ENCODE results near the gene CRIM1. TPM values are rescaled to one million over a fixed set of nuclear protein-coding genes. Genes with fewer than 3 reads are reported as not detected.

Gene CRIM1
- total RNA-seq, 2 donors from 2014 or later, result 217 to 465 TPM

DNA sequence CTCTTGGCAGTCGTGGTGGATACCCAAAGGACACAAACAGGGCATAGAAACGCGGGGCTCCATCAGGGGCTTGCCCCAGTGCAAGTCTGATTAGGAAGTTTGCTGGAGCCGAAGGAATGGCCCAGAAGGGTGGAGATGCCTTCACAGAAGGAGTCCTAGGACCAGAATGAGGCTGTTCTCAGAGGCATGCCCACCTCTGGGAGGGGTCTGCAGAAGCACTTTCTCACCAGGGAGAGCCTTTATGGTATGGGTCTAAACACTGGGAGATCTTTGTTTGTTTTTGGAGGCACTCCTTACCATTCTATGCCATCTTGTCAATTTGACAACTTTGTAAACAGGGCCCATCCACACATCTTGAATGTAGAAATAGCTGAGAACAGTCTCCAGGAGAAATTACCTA, 75.0 kb downstream of the CRIM1 start:
- Histone ChIP-seq H3K27me3 (replicated peaks; ENCODE audit: insufficient read depth) (no peaks in the 10 kb centered on the region), H3K4me1 (ENCODE audit: control insufficient read depth in 1 of 2, low read depth in 2 of 2) (peaks cover 52 to 93% of the 10 kb centered on the region in 2 donors), H3K9me3 (no peaks in the 10 kb centered on the region), H3K36me3 (no peaks in the 10 kb centered on the region), H3K4me3 (peak overlapping the region; percentile 29), H3K27ac (peak overlapping the region; percentile 72 to 83)
- DNase-seq (ENCODE audit: low spot score), result no peak
- ATAC-seq (ENCODE audit: insufficient number of reproducible peaks, low FRiP score, low read depth), result no peak
- TF ChIP-seq, protein P1, sequence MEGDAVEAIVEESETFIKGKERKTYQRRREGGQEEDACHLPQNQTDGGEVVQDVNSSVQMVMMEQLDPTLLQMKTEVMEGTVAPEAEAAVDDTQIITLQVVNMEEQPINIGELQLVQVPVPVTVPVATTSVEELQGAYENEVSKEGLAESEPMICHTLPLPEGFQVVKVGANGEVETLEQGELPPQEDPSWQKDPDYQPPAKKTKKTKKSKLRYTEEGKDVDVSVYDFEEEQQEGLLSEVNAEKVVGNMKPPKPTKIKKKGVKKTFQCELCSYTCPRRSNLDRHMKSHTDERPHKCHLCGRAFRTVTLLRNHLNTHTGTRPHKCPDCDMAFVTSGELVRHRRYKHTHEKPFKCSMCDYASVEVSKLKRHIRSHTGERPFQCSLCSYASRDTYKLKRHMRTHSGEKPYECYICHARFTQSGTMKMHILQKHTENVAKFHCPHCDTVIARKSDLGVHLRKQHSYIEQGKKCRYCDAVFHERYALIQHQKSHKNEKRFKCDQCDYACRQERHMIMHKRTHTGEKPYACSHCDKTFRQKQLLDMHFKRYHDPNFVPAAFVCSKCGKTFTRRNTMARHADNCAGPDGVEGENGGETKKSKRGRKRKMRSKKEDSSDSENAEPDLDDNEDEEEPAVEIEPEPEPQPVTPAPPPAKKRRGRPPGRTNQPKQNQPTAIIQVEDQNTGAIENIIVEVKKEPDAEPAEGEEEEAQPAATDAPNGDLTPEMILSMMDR (IDR thresholded peaks at IDR 0.05), result no peak

DNA sequence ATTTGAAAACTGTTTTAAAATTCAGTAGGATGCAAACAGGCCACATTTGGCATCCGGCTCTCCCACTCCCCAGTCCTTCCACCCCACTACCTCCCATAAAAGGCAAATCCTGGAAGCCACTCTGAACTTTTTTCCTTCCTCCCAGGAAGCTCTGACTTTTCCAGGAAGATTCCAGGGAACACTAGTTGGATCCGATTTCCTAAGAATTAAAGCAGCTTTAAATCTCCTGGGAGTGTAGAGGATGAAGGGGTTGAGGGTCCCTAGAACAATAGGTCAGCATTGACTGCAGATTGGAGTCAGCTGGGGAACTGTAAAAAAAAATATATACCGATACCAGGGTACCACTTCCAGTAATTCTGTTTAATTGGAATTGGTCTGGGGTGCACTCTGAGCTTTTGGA, 76.9 kb downstream of the CRIM1 start:
- Histone ChIP-seq H3K27me3 (replicated peaks; ENCODE audit: insufficient read depth) (no peaks in the 10 kb centered on the region), H3K36me3 (no peaks in the 10 kb centered on the region), H3K4me1 (ENCODE audit: control insufficient read depth in 1 of 2, low read depth in 2 of 2) (peaks cover 47 to 87% of the 10 kb centered on the region in 2 donors), H3K27ac (peak overlapping the region; percentile 73 to 83), H3K9me3 (no peaks in the 10 kb centered on the region), H3K4me3 (no peak overlapping the region)
- TF ChIP-seq, protein P1 (IDR thresholded peaks at IDR 0.05), result no peak
- ATAC-seq (ENCODE audit: insufficient number of reproducible peaks, low FRiP score, low read depth), result no peak
- no peak for DNase-seq (ENCODE audit: low spot score)

DNA sequence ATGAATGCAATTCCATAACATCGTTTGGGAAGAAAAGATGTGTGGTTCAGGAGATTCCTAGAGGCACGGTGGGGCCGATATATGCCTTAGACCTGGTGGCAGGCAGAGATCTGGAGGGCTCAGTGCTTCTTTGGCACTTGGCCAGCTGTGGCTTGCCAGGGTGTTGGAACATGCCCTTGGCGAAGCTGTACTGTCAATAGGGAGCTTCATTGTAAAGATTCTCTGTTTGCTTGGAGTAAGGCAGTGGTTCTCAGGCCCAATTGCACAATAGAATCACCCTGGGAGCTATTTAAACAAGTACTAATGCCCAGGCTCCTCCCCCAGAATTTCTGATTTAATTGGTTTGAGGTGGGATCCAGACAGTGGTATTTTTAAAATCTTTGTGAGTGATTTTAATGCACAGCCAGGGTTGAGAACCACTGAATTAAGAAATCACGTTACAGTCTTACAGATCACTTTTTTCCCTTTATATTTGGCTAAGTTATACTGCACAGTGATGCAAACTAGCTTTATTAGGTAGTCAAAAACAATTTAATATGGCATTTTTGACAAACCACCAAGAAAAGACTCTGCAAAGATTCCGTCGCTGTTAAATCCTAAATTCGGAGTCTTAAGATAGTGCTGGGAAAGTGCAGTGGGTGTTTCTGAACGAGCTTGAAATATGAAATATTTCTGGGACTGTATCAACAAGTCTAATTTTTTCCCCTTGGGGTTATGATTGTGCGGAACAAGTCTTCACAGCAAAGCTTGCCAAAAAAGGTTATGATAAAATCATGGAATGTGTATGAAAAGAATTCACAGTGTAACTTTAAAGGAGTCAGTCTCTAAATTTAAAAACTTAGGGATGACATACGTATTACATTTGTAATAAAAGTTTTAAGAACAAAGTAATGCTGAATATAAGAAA, 78.0 kb downstream of the CRIM1 start:
- Histone ChIP-seq H3K9me3 (no peaks in the 10 kb centered on the region), H3K27ac (peak overlapping the region; percentile 75 to 83), H3K4me3 (peak overlapping the region; percentile 48), H3K4me1 (ENCODE audit: control insufficient read depth in 1 of 2, low read depth in 2 of 2) (peaks cover 41 to 80% of the 10 kb centered on the region in 2 donors), H3K27me3 (replicated peaks; ENCODE audit: insufficient read depth) (no peaks in the 10 kb centered on the region), H3K36me3 (no peaks in the 10 kb centered on the region)
- peak; percentile 33 for ATAC-seq (ENCODE audit: insufficient number of reproducible peaks, low FRiP score, low read depth)
- TF ChIP-seq, protein P1 (IDR thresholded peaks at IDR 0.05), result no peak
- DNase-seq (ENCODE audit: low spot score), result no peak

DNA sequence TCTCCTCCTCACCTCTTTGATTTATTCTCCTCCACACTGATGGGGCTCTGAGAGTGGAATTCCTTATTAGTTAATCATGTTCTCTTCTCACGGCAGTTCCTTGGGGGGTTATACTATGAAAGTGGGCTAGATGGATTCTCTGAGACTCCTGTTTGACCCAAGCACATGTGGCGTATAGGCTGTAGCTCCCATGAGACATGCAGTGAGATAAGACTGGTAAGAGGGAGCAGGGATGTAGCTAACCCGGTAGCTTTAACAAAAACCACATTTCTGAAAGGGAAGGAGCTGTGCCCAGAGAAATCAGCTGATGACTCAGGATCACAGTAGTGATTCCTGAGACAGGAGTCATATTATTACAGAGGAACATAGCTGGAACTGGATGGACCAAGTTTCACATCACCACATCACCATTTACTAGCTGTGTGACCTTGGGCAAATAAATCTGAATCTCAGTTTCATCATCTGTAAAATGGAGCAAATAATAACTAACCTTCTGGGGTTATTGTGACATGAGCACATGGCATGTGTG, 82.9 kb downstream of the CRIM1 start:
- Histone ChIP-seq H3K27me3 (replicated peaks; ENCODE audit: insufficient read depth) (no peaks in the 10 kb centered on the region), H3K27ac (peak overlapping the region; percentile 74 to 87), H3K9me3 (no peaks in the 10 kb centered on the region), H3K4me3 (no peak overlapping the region), H3K4me1 (ENCODE audit: control insufficient read depth in 1 of 2, low read depth in 2 of 2) (peaks cover 23 to 77% of the 10 kb centered on the region in 2 donors), H3K36me3 (peaks cover 7% of the 10 kb centered on the region)
- DNase-seq (ENCODE audit: low spot score) (no peak), ATAC-seq (ENCODE audit: insufficient number of reproducible peaks, low FRiP score, low read depth) (peak; percentile 77)
- TF ChIP-seq, protein P1 (IDR thresholded peaks at IDR 0.05), result no peak

DNA sequence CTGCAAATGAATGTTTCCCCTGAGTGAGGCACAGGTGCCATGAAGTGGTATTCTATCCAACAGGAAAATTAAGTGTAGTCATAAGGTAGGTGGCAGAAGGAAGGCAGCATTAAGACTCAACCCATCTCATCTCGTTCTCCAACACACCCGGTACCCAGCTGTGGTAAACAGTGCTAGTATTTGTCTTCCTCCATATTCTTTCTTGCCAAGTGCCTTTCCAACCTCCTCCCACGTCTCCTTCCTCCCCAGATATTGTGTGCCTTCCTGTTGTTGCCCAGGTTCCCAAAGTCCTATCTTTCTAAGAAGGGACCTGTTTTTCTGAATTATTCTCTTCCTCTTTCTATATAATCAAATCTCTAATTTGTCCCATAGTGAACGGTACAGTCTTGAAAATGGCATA, 83.5 kb downstream of the CRIM1 start:
- peaks cover 27 to 80% of the 10 kb centered on the region in 2 donors for H3K4me1 ChIP-seq (ENCODE audit: control insufficient read depth in 1 of 2, low read depth in 2 of 2)
- peak overlapping the region; percentile 74 to 87 for H3K27ac ChIP-seq
- peaks cover 7% of the 10 kb centered on the region for H3K36me3 ChIP-seq
- H3K27me3 ChIP-seq (replicated peaks; ENCODE audit: insufficient read depth), result no peaks in the 10 kb centered on the region
- no peak overlapping the region for H3K4me3 ChIP-seq
- DNase-seq (ENCODE audit: low spot score), result no peak
- no peak for ATAC-seq (ENCODE audit: insufficient number of reproducible peaks, low FRiP score, low read depth)
- TF ChIP-seq, protein P1 (IDR thresholded peaks at IDR 0.05), result no peak
- no peaks in the 10 kb centered on the region for H3K9me3 ChIP-seq

Data from thoracic aorta (tissue), 2 donors.